Measurements from ENCODE around the gene TNFRSF18.

Gene TNFRSF18

GRCh38 chr1:1183221-1183747 lies 23.1 kb downstream of the TNFRSF18 start:
- no peak overlapping the region for H2BK12ac ChIP-seq (ENCODE audit: low read length in 2 of 2)
- no peak overlapping the region for H3K23ac ChIP-seq (ENCODE audit: low read length in 2 of 2)
- no peak overlapping the region for H2BK5ac ChIP-seq (ENCODE audit: low read depth, low read length, poor library complexity, severe bottlenecking)

GRCh38 chr1:1182491-1183220 lies 23.7 kb downstream of the TNFRSF18 start:
- no peak overlapping the region for H4K91ac ChIP-seq (ENCODE audit: low read length)

More at GRCh38 chr1:1183221-1183747, 23.1 kb downstream of the TNFRSF18 start:
- H3K4me1 ChIP-seq (ENCODE audit: control insufficient read depth, insufficient read depth, low read depth, low read length), result peaks cover 33% of the 10 kb centered on the region
- H4K91ac ChIP-seq (ENCODE audit: low read length), result no peak overlapping the region
- H3K9me3 ChIP-seq (ENCODE audit: control insufficient read depth, low read length), result no peaks in the 10 kb centered on the region
- WGBS, result 85% methylated on average over 21 of the region's 21 CpGs
- no peak overlapping the region for H2BK15ac ChIP-seq (ENCODE audit: low read depth, poor library complexity, severe bottlenecking)
- no peak overlapping the region for H2AK5ac ChIP-seq (ENCODE audit: low read length, severe bottlenecking)
- no peak overlapping the region for H3K4me3 ChIP-seq (ENCODE audit: insufficient read depth in 1 of 2, low read depth in 1 of 2, low read length in 2 of 2)
- no peak overlapping the region for H3K4me2 ChIP-seq (ENCODE audit: low read length, poor library complexity, severe bottlenecking)
- no peak overlapping the region for H2BK120ac ChIP-seq (ENCODE audit: low read depth, low read length)
- no peak overlapping the region for H3K18ac ChIP-seq (ENCODE audit: low read depth in 1 of 2, low read length in 2 of 2)
- no peak overlapping the region for H4K8ac ChIP-seq (ENCODE audit: low read length)
- DNase-seq, result no peak
- H3K36me3 ChIP-seq (ENCODE audit: control insufficient read depth in 1 of 2, insufficient read depth in 2 of 2, low read depth in 1 of 2, low read length in 2 of 2), result peaks cover 0 to 4% of the 10 kb centered on the region in 2 experiments
- H3K27ac ChIP-seq (ENCODE audit: low read length, poor library complexity, severe bottlenecking), result no peak overlapping the region
- H3K14ac ChIP-seq (ENCODE audit: low read length in 2 of 2), result no peak overlapping the region
- no peak overlapping the region for H3K9ac ChIP-seq (ENCODE audit: low read length)
- peaks cover 0 to 48% of the 10 kb centered on the region in 2 experiments for H3K27me3 ChIP-seq (ENCODE audit: control insufficient read depth in 1 of 2, insufficient read depth in 1 of 2, low read length in 2 of 2)
- H2AFZ ChIP-seq (ENCODE audit: low read depth, low read length), result no peak overlapping the region
- no peak overlapping the region for H3K4ac ChIP-seq (ENCODE audit: low read depth in 1 of 2, low read length in 2 of 2)
- no peaks in the 10 kb centered on the region for H3K79me1 ChIP-seq (replicated peaks; ENCODE audit: low read length, poor library complexity, severe bottlenecking)

GRCh38 chr1:1181938-1182410 lies 24.4 kb downstream of the TNFRSF18 start:
- Histone ChIP-seq H3K36me3 (ENCODE audit: control insufficient read depth in 1 of 2, insufficient read depth in 2 of 2, low read depth in 1 of 2, low read length in 2 of 2) (peaks cover 0 to 4% of the 10 kb centered on the region in 2 experiments), H3K4me2 (ENCODE audit: low read length, poor library complexity, severe bottlenecking) (no peak overlapping the region), H2BK15ac (ENCODE audit: low read depth, poor library complexity, severe bottlenecking) (no peak overlapping the region), H3K27me3 (ENCODE audit: control insufficient read depth in 1 of 2, insufficient read depth in 1 of 2, low read length in 2 of 2) (peaks cover 10 to 59% of the 10 kb centered on the region in 2 experiments), H3K27ac (ENCODE audit: low read length, poor library complexity, severe bottlenecking) (no peak overlapping the region), H2BK5ac (ENCODE audit: low read depth, low read length, poor library complexity, severe bottlenecking) (no peak overlapping the region), H3K9ac (ENCODE audit: low read length) (no peak overlapping the region), H2BK120ac (ENCODE audit: low read depth, low read length) (no peak overlapping the region), H4K91ac (ENCODE audit: low read length) (no peak overlapping the region), H3K4me1 (ENCODE audit: control insufficient read depth, insufficient read depth, low read depth, low read length) (peaks cover 42% of the 10 kb centered on the region), H3K14ac (ENCODE audit: low read length in 2 of 2) (no peak overlapping the region), H3K79me1 (replicated peaks; ENCODE audit: low read length, poor library complexity, severe bottlenecking) (no peaks in the 10 kb centered on the region), H2AFZ (ENCODE audit: low read depth, low read length) (no peak overlapping the region), H3K4ac (ENCODE audit: low read depth in 1 of 2, low read length in 2 of 2) (no peak overlapping the region), H3K18ac (ENCODE audit: low read depth in 1 of 2, low read length in 2 of 2) (no peak overlapping the region), H4K8ac (ENCODE audit: low read length) (no peak overlapping the region), H2BK12ac (ENCODE audit: low read length in 2 of 2) (no peak overlapping the region), H3K9me3 (ENCODE audit: control insufficient read depth, low read length) (no peaks in the 10 kb centered on the region), H2AK5ac (ENCODE audit: low read length, severe bottlenecking) (no peak overlapping the region), H3K4me3 (ENCODE audit: insufficient read depth in 1 of 2, low read depth in 1 of 2, low read length in 2 of 2) (no peak overlapping the region), H3K23ac (ENCODE audit: low read length in 2 of 2) (no peak overlapping the region)
- DNase-seq, result no peak
- WGBS, result 89% methylated on average over 21 of the region's 21 CpGs

More at GRCh38 chr1:1182491-1183220, 23.7 kb downstream of the TNFRSF18 start:
- 83% methylated on average over 34 of the region's 39 CpGs for WGBS
- no peak overlapping the region for H3K27ac ChIP-seq (ENCODE audit: low read length, poor library complexity, severe bottlenecking)
- peaks cover 0 to 4% of the 10 kb centered on the region in 2 experiments for H3K36me3 ChIP-seq (ENCODE audit: control insufficient read depth in 1 of 2, insufficient read depth in 2 of 2, low read depth in 1 of 2, low read length in 2 of 2)
- no peak for DNase-seq
- H2BK5ac ChIP-seq (ENCODE audit: low read depth, low read length, poor library complexity, severe bottlenecking), result no peak overlapping the region
- no peak overlapping the region for H3K4me3 ChIP-seq (ENCODE audit: insufficient read depth in 1 of 2, low read depth in 1 of 2, low read length in 2 of 2)
- peaks cover 37% of the 10 kb centered on the region for H3K4me1 ChIP-seq (ENCODE audit: control insufficient read depth, insufficient read depth, low read depth, low read length)
- no peak overlapping the region for H2AFZ ChIP-seq (ENCODE audit: low read depth, low read length)
- H3K18ac ChIP-seq (ENCODE audit: low read depth in 1 of 2, low read length in 2 of 2), result no peak overlapping the region
- no peaks in the 10 kb centered on the region for H3K79me1 ChIP-seq (replicated peaks; ENCODE audit: low read length, poor library complexity, severe bottlenecking)
- H2BK12ac ChIP-seq (ENCODE audit: low read length in 2 of 2), result no peak overlapping the region
- no peaks in the 10 kb centered on the region for H3K9me3 ChIP-seq (ENCODE audit: control insufficient read depth, low read length)
- H3K27me3 ChIP-seq (ENCODE audit: control insufficient read depth in 1 of 2, insufficient read depth in 1 of 2, low read length in 2 of 2), result peaks cover 4 to 52% of the 10 kb centered on the region in 2 experiments
- H3K4ac ChIP-seq (ENCODE audit: low read depth in 1 of 2, low read length in 2 of 2), result no peak overlapping the region
- no peak overlapping the region for H2BK15ac ChIP-seq (ENCODE audit: low read depth, poor library complexity, severe bottlenecking)
- H3K14ac ChIP-seq (ENCODE audit: low read length in 2 of 2), result no peak overlapping the region
- no peak overlapping the region for H2AK5ac ChIP-seq (ENCODE audit: low read length, severe bottlenecking)
- H3K23ac ChIP-seq (ENCODE audit: low read length in 2 of 2), result no peak overlapping the region
- H4K8ac ChIP-seq (ENCODE audit: low read length), result no peak overlapping the region
- no peak overlapping the region for H3K4me2 ChIP-seq (ENCODE audit: low read length, poor library complexity, severe bottlenecking)
- no peak overlapping the region for H3K9ac ChIP-seq (ENCODE audit: low read length)
- no peak overlapping the region for H2BK120ac ChIP-seq (ENCODE audit: low read depth, low read length)

GRCh38 chr1:1181129-1181937 lies 25.1 kb downstream of the TNFRSF18 start:
- H4K91ac ChIP-seq (ENCODE audit: low read length), result peak overlapping the region; percentile 35
- H2BK120ac ChIP-seq (ENCODE audit: low read depth, low read length), result no peak overlapping the region
- no peak overlapping the region for H2AFZ ChIP-seq (ENCODE audit: low read depth, low read length)
- no peak overlapping the region for H4K8ac ChIP-seq (ENCODE audit: low read length)
- H3K9me3 ChIP-seq (ENCODE audit: control insufficient read depth, low read length), result no peaks in the 10 kb centered on the region
- H3K4me3 ChIP-seq (ENCODE audit: insufficient read depth in 1 of 2, low read depth in 1 of 2, low read length in 2 of 2), result no peak overlapping the region
- 88% methylated on average over 26 of the region's 26 CpGs for WGBS
- H3K4me1 ChIP-seq (ENCODE audit: control insufficient read depth, insufficient read depth, low read depth, low read length), result peaks cover 47% of the 10 kb centered on the region
- no peaks in the 10 kb centered on the region for H3K79me1 ChIP-seq (replicated peaks; ENCODE audit: low read length, poor library complexity, severe bottlenecking)
- H3K36me3 ChIP-seq (ENCODE audit: control insufficient read depth in 1 of 2, insufficient read depth in 2 of 2, low read depth in 1 of 2, low read length in 2 of 2), result peaks cover 0 to 4% of the 10 kb centered on the region in 2 experiments
- DNase-seq, result no peak
- H3K27me3 ChIP-seq (ENCODE audit: control insufficient read depth in 1 of 2, insufficient read depth in 1 of 2, low read length in 2 of 2), result peaks cover 17 to 65% of the 10 kb centered on the region in 2 experiments
- H3K23ac ChIP-seq (ENCODE audit: low read length in 2 of 2), result no peak overlapping the region
- no peak overlapping the region for H2BK12ac ChIP-seq (ENCODE audit: low read length in 2 of 2)
- H3K14ac ChIP-seq (ENCODE audit: low read length in 2 of 2), result no peak overlapping the region
- no peak overlapping the region for H2BK15ac ChIP-seq (ENCODE audit: low read depth, poor library complexity, severe bottlenecking)
- H2AK5ac ChIP-seq (ENCODE audit: low read length, severe bottlenecking), result peak overlapping the region; percentile 33
- H3K27ac ChIP-seq (ENCODE audit: low read length, poor library complexity, severe bottlenecking), result no peak overlapping the region
- H3K9ac ChIP-seq (ENCODE audit: low read length), result no peak overlapping the region
- no peak overlapping the region for H2BK5ac ChIP-seq (ENCODE audit: low read depth, low read length, poor library complexity, severe bottlenecking)
- H3K4me2 ChIP-seq (ENCODE audit: low read length, poor library complexity, severe bottlenecking), result no peak overlapping the region
- no peak overlapping the region for H3K4ac ChIP-seq (ENCODE audit: low read depth in 1 of 2, low read length in 2 of 2)
- H3K18ac ChIP-seq (ENCODE audit: low read depth in 1 of 2, low read length in 2 of 2), result no peak overlapping the region
